HCT116 (cell line): Measurements from ENCODE around the gene ZDHHC16. TPM values are rescaled to one million over a fixed set of nuclear protein-coding genes. Genes with fewer than 3 reads are reported as not detected.

Experiments used
- ATAC-seq: fragments of 200-7000 bp; cut with Tn5 transposase; 2 replicates; pipeline ENCODE4 v1.9.1; 2020; ENCODE audit warnings: mild to moderate bottlenecking, moderate library complexity
- BruUV-seq: library from RNA; stranded (reverse); fragments of 400-500 nt; replicated peaks from 2 replicates; lab custom pipeline; 2021; lab: Mats Ljungman, UMichigan
- CTCF ChIA-PET: fragments of 300-600 bp; sonication (Branson Sonifier 250); formaldehyde crosslinking; loops from one replicate; lab custom pipeline; 2021; ENCODE audit warnings: antibody characterized with exemption; lab: Charles Lee
- POLR2A ChIA-PET: fragments of 300-600, 350-600 bp; sonication (Branson Sonifier 250); formaldehyde crosslinking; loops from one replicate; lab custom pipeline; 2021; ENCODE audit warnings: antibody characterized with exemption; lab: Charles Lee
- RAD21 ChIA-PET, 2 experiments: fragments of 300-600 bp; sonication (Branson Sonifier 250); formaldehyde crosslinking; loops; one replicate each; lab custom pipeline; 2023; ENCODE audit warnings: low total read pairs in 2 of 2; ENCODE audit not compliant: uncharacterized antibody in 2 of 2, unreplicated experiment in 2 of 2, low non-redundant PET in 1 of 2; lab: Charles Lee
- DNase-seq: peaks from one replicate; pipeline ENCODE4 v3.0.0-alpha.2; 2010; ENCODE audit warnings: low read depth, low spot score
- H2AFZ ChIP-seq: fragments of 200-600 bp; shearing (Covaris generic), sonication (generic); 2 replicates; pipeline ENCODE4 v1.6.1; 2017; ENCODE audit warnings: low read depth, mixed run types, mixed read lengths, antibody characterized with exemption, low read length; ENCODE audit not compliant: poor library complexity, severe bottlenecking
- H3K27ac ChIP-seq: 2 replicates; pipeline ENCODE4 v1.5.1; 2012; ENCODE audit warnings: low read depth, low read length
- H3K27me3 ChIP-seq: fragments of 200-600 bp; sonication (generic); 2 replicates; pipeline ENCODE4 v1.6.1; 2016; ENCODE audit warnings: mixed run types, low read length, mixed read lengths; ENCODE audit not compliant: insufficient read depth
- H3K36me3 ChIP-seq, 2 experiments: fragments of 200-500 bp in 1 of 2; fragments of 200-600 bp in 1 of 2; sonication (Bioruptor generic) in 1 of 2; sonication (generic) in 1 of 2; 2 replicates each; pipeline versions ENCODE4 v1.5.1 to v1.6.1; 2014 to 2016; ENCODE audit warnings: low read length in 2 of 2, inconsistent platforms in 1 of 2, mixed read lengths in 1 of 2, mixed run types in 1 of 2; ENCODE audit not compliant: insufficient read depth in 2 of 2, control insufficient read depth in 1 of 2
- H3K4me1 ChIP-seq, 2 experiments: fragments of 200-600 bp in 1 of 2; sonication (generic) in 1 of 2; 2 replicates each; pipeline versions ENCODE4 v1.5.1 to v1.6.1; 2012 to 2017; ENCODE audit warnings: low read length in 2 of 2, inconsistent platforms in 1 of 2, mild to moderate bottlenecking in 1 of 2, mixed read lengths in 1 of 2, mixed run types in 1 of 2, moderate library complexity in 1 of 2; ENCODE audit not compliant: insufficient read depth in 2 of 2, control insufficient read depth in 1 of 2
- H3K4me2 ChIP-seq: fragments of 200-600 bp; sonication (generic); 2 replicates; pipeline ENCODE4 v1.6.1; 2017; ENCODE audit warnings: mixed run types, low read length, mixed read lengths
- H3K4me3 ChIP-seq, 2 experiments: fragments of 200-600 bp in 1 of 2; sonication (generic) in 1 of 2; replicated peaks in 1 of 2; 2 replicates each; pipeline ENCODE4 v1.5.1; 2011 to 2016; ENCODE audit warnings: low read length in 2 of 2, control low read depth in 1 of 2, low read depth in 1 of 2, mild to moderate bottlenecking in 1 of 2, mixed read lengths in 1 of 2, mixed run types in 1 of 2
- H3K79me2 ChIP-seq: fragments of 200-600 bp; sonication (generic); 2 replicates; pipeline ENCODE4 v1.6.1; 2017; ENCODE audit warnings: mild to moderate bottlenecking, mixed run types, low read length, moderate library complexity, mixed read lengths; ENCODE audit not compliant: insufficient read depth
- H3K9ac ChIP-seq: fragments of 200-600 bp; sonication (generic); 2 replicates; pipeline ENCODE4 v1.6.1; 2016; ENCODE audit warnings: low read length, mixed read lengths
- H3K9me2 ChIP-seq: fragments of 200-600 bp; sonication (generic), shearing (Covaris generic); 2 replicates; pipeline ENCODE4 v1.6.1; 2017; ENCODE audit warnings: mixed run types, mild to moderate bottlenecking, moderate library complexity; ENCODE audit not compliant: insufficient read depth
- H3K9me3 ChIP-seq, 2 experiments: fragments of 200-500 bp in 1 of 2; fragments of 200-600 bp in 1 of 2; sonication (Bioruptor generic) in 1 of 2; sonication (generic) in 1 of 2; 2 replicates each; pipeline ENCODE4 v1.6.1; 2014 to 2017; ENCODE audit warnings: low read length in 2 of 2, mixed read lengths in 2 of 2, inconsistent platforms in 1 of 2, low read depth in 1 of 2, mild to moderate bottlenecking in 1 of 2, mixed run types in 1 of 2, moderate library complexity in 1 of 2; ENCODE audit not compliant: control insufficient read depth in 1 of 2, insufficient read depth in 1 of 2
- H4K20me1 ChIP-seq: fragments of 200-600 bp; sonication (generic), shearing (Covaris generic); 2 replicates; pipeline ENCODE4 v1.6.1; 2017; ENCODE audit warnings: mixed run types, mild to moderate bottlenecking, moderate library complexity; ENCODE audit not compliant: insufficient read depth
- ATF3 ChIP-seq: IDR thresholded peaks from 2 replicates; pipeline ENCODE4 v1.6.1; 2012
- CEBPB ChIP-seq: IDR thresholded peaks from 2 replicates; pipeline ENCODE4 v1.6.1; 2012; ENCODE audit warnings: low read depth
- ELF1 ChIP-seq: IDR thresholded peaks from 2 replicates; pipeline ENCODE4 v1.6.1; 2012; ENCODE audit warnings: low read depth, borderline replicate concordance
- EZH2phosphoT487 ChIP-seq: fragments of 200-600 bp; IDR thresholded peaks from 2 replicates; pipeline ENCODE4 v1.6.1; 2018; ENCODE audit warnings: antibody characterized with exemption, borderline replicate concordance
- FOSL1 ChIP-seq: IDR thresholded peaks from 2 replicates; pipeline ENCODE4 v1.6.1; 2012; ENCODE audit warnings: low read depth
- JUND ChIP-seq: IDR thresholded peaks from 2 replicates; pipeline ENCODE4 v1.6.1; 2012
- MAX ChIP-seq: IDR thresholded peaks from 2 replicates; pipeline ENCODE4 v1.6.1; 2012
- RAD21 ChIP-seq: IDR thresholded peaks from 2 replicates; pipeline ENCODE4 v1.6.1; 2012; ENCODE audit warnings: low read depth, mild to moderate bottlenecking
- REST ChIP-seq: IDR thresholded peaks from 2 replicates; pipeline ENCODE4 v1.6.1; 2012; ENCODE audit warnings: low read depth
- SIN3A ChIP-seq: IDR thresholded peaks from 2 replicates; pipeline ENCODE4 v1.6.1; 2012; ENCODE audit warnings: low read depth
- SP1 ChIP-seq: IDR thresholded peaks from 2 replicates; pipeline ENCODE4 v1.6.1; 2012; ENCODE audit warnings: low read depth
- SRF ChIP-seq: IDR thresholded peaks from 2 replicates; pipeline ENCODE4 v1.6.1; 2012; ENCODE audit warnings: low read depth
- TCF7L2 ChIP-seq: IDR thresholded peaks from 2 replicates; pipeline ENCODE4 v1.7.0; 2011; ENCODE audit warnings: borderline replicate concordance, inconsistent platforms; ENCODE audit not compliant: insufficient read depth, insufficient read length; ENCODE audit errors: extremely low read depth
- YY1 ChIP-seq: IDR thresholded peaks from 2 replicates; pipeline ENCODE4 v1.6.1; 2011; ENCODE audit warnings: low read length, low read depth, moderate library complexity, mild to moderate bottlenecking; ENCODE audit not compliant: insufficient replicate concordance; ENCODE audit errors: extremely low read depth
- ZFX ChIP-seq: fragments of 450-650 bp; IDR thresholded peaks from 2 replicates; pipeline ENCODE4 v1.6.1; 2017
- ZNF274 ChIP-seq: fragments of 200-500 bp; sonication (Bioruptor generic); IDR thresholded peaks from 2 replicates; pipeline ENCODE4 v1.6.1; 2014; ENCODE audit warnings: mild to moderate bottlenecking, low read depth, low read length, inconsistent platforms
- intact Hi-C: fragments of 100-400 bp; cut with micrococcal nuclease; formaldehyde crosslinking; loops from 2 replicates; pipeline ENCODE4 v1.10.0; 2022
- total RNA-seq: library from RNA; stranded (reverse); gene quantifications from one replicate; pipeline ENCODE4 v1.2.1, GENCODE V29; 2021; ENCODE audit not compliant: unreplicated experiment

The ZDHHC16 gene
- total RNA-seq, 1 experiment from 2014 or later = 34.0 TPM

DNA sequence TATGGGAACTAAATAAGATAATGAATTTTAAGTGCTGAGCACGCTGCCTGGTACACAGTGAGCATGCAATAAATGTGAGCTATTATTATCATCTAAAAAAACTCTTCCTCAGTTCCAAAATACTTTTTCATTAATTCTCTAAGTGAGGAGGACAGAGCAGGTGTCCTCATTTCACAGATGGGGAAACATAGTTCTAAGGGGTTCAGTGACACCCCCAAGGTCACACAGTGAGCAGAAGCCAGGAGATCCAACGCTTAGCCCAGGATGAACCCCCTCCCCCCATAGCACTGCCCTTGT is 38.1 kb upstream of the ZDHHC16 start:
- POLR2A ChIA-PET = no interaction called here
- H4K20me1 ChIP-seq = no peaks in the 10 kb centered on the region
- H3K4me2 ChIP-seq = peak overlapping the region; percentile 83

More for the DNA sequence above, 38.1 kb upstream of the ZDHHC16 start:
- H3K79me2 ChIP-seq = no peaks in the 10 kb centered on the region
- no TSS peak for BruUV-seq
- ChIA-PET CTCF (interaction anchor here (1.6 kb wide), 1 partner anchor 205 kb away, joined by 4 read pairs; no protein-coding TSS in a partner anchor), RAD21 (no interaction called here)
- H3K9ac ChIP-seq = no peak overlapping the region
- H3K9me2 ChIP-seq = no peaks in the 10 kb centered on the region
- no peaks in the 10 kb centered on the region for H3K27me3 ChIP-seq
- H3K27ac ChIP-seq = 0 out of 2 replicates have a peak overlapping the region, but pooled peaks have one; percentile 25
- H3K9me3 ChIP-seq = no peaks in the 10 kb centered on the region
- intact Hi-C loops = loop anchor here (1.0 to 2.0 kb wide), 3 partner anchors 38 to 204 kb away; partner anchors contain the start of genes EXOSC1 and ZDHHC16
- H3K4me3 ChIP-seq = peak overlapping the region in 1 of 2 experiments; percentile 31; a peak in 1 of 4 replicates
- H3K4me1 ChIP-seq = peaks cover 8 to 49% of the 10 kb centered on the region in 2 experiments; a peak in 3 of 4 replicates
- no peak for TF ChIP-seq SIN3A
- TF ChIP-seq TCF7L2 = no peak
- TF ChIP-seq CEBPB = no peak
- no peak for TF ChIP-seq ELF1
- no peak for TF ChIP-seq FOSL1
- no peak for TF ChIP-seq REST
- no peak for TF ChIP-seq YY1
- no peak for TF ChIP-seq JUND
- TF ChIP-seq SRF = no peak
- no peak for TF ChIP-seq EZH2phosphoT487
- TF ChIP-seq MAX = no peak
- no peak for TF ChIP-seq ZNF274
- no peak for TF ChIP-seq SP1
- no peak for TF ChIP-seq RAD21
- no peak for TF ChIP-seq ATF3
- no peak for TF ChIP-seq ZFX
- TF ChIP-seq, all 23 proteins: peak for 0
- Histone ChIP-seq H3K36me3 (no peaks in the 10 kb centered on the region), H2AFZ (no peak overlapping the region)
- ATAC-seq (no peak), DNase-seq (no peak)
